IPS DF 6.9 (cell line): ENCODE data around the gene DUSP16.
"Not testable (repeated sequence)": the region's sequence is repeated elsewhere in the genome, so short reads cannot be mapped to it uniquely, and the experiment has no call there.

Source experiments
- DNase-seq: peaks from one replicate; pipeline ENCODE4 v3.0.0-alpha.2; 2013; ENCODE audit warnings: low read depth, low spot score
- H3K27ac ChIP-seq: one replicate; pipeline ENCODE4 v1.5.1; 2013; ENCODE audit warnings: low read length, control low read depth
- H3K27me3 ChIP-seq: 2 replicates; pipeline ENCODE4 v1.6.1; 2013; ENCODE audit warnings: mild to moderate bottlenecking, low read length; ENCODE audit not compliant: control insufficient read depth, insufficient read depth
- H3K36me3 ChIP-seq: 2 replicates; pipeline ENCODE4 v1.6.1; 2013; ENCODE audit warnings: low read length; ENCODE audit not compliant: control insufficient read depth, insufficient read depth
- H3K4me1 ChIP-seq: 2 replicates; pipeline ENCODE4 v1.6.1; 2013; ENCODE audit warnings: low read length; ENCODE audit not compliant: control insufficient read depth, insufficient read depth
- H3K4me3 ChIP-seq: 2 replicates; pipeline ENCODE4 v1.5.1; 2013; ENCODE audit warnings: mild to moderate bottlenecking, low read length
- H3K9me3 ChIP-seq: 2 replicates; pipeline ENCODE4 v1.6.1; 2013; ENCODE audit warnings: low read length, inconsistent platforms; ENCODE audit not compliant: control insufficient read depth, insufficient read depth
- WGBS: extraction: QIAGEN DNeasy Blood & Tissue Kit; methylation state at CpG from one replicate; pipeline ENCODE4 v1.1.7; 2013; ENCODE audit warnings: mixed read lengths, missing lambda C conversion rate; ENCODE audit not compliant: insufficient read length, insufficient coverage; 5-methylcytosine and 5-hydroxymethylcytosine counted together

DUSP16 gene

GRCh38 chr12:12534975-12535374 is 27.7 kb downstream of the DUSP16 start:
- H3K4me1 ChIP-seq = no peaks in the 10 kb centered on the region
- WGBS = no CpG with 5 or more reads among the region's 4 CpGs

GRCh38 chr12:12534166-12534866 is 28.3 kb downstream of the DUSP16 start:
- H3K4me1 ChIP-seq = no peaks in the 10 kb centered on the region
- no peak for DNase-seq
- no peaks in the 10 kb centered on the region for H3K9me3 ChIP-seq
- H3K4me3 ChIP-seq = no peak overlapping the region
- no CpG with 5 or more reads among the region's 8 CpGs for WGBS
- H3K27me3 ChIP-seq = no peaks in the 10 kb centered on the region
- H3K36me3 ChIP-seq = no peaks in the 10 kb centered on the region
- H3K27ac ChIP-seq = no peak overlapping the region

More at GRCh38 chr12:12534975-12535374, 27.7 kb downstream of the DUSP16 start:
- H3K4me3 ChIP-seq = no peak overlapping the region
- H3K9me3 ChIP-seq = no peaks in the 10 kb centered on the region
- H3K27ac ChIP-seq = no peak overlapping the region
- no peaks in the 10 kb centered on the region for H3K36me3 ChIP-seq
- DNase-seq = no peak
- H3K27me3 ChIP-seq = no peaks in the 10 kb centered on the region

- no peaks in the 10 kb centered on the region for H3K4me1 ChIP-seq
- no peak overlapping the region for H3K4me3 ChIP-seq
- H3K27me3 ChIP-seq = no peaks in the 10 kb centered on the region
- WGBS = no CpG with 5 or more reads among the region's 6 CpGs
- no peaks in the 10 kb centered on the region for H3K9me3 ChIP-seq
- H3K27ac ChIP-seq = no peak overlapping the region
- no peak for DNase-seq
- no peaks in the 10 kb centered on the region for H3K36me3 ChIP-seq
These were observed 29.3 kb downstream of the DUSP16 start for GRCh38 chr12:12533238-12533829.

- Histone ChIP-seq H3K36me3 (no peaks in the 10 kb centered on the region), H3K27me3 (no peaks in the 10 kb centered on the region), H3K4me3 (no peak overlapping the region), H3K9me3 (no peaks in the 10 kb centered on the region), H3K27ac (no peak overlapping the region), H3K4me1 (peaks cover 3% of the 10 kb centered on the region)
- no peak for DNase-seq
- WGBS = no CpG with 5 or more reads among the region's 2 CpGs
These were observed 31.5 kb downstream of the DUSP16 start for GRCh38 chr12:12531194-12531593.

GRCh38 chr12:12529783-12530421 is 32.8 kb downstream of the DUSP16 start:
- Histone ChIP-seq H3K27me3 (no peaks in the 10 kb centered on the region), H3K4me3 (no peak overlapping the region), H3K9me3 (no peaks in the 10 kb centered on the region), H3K4me1 (peaks cover 3% of the 10 kb centered on the region), H3K27ac (no peak overlapping the region), H3K36me3 (no peaks in the 10 kb centered on the region)
- WGBS = no CpG with 5 or more reads among the region's 2 CpGs
- DNase-seq = no peak

- DNase-seq = no peak
- peaks cover 3% of the 10 kb centered on the region for H3K4me1 ChIP-seq
- H3K27ac ChIP-seq = no peak overlapping the region
These were observed 34.0 kb downstream of the DUSP16 start for GRCh38 chr12:12528361-12529270.

GRCh38 chr12:12527820-12528296 is 34.8 kb downstream of the DUSP16 start:
- no peak for DNase-seq
- H3K36me3 ChIP-seq = no peaks in the 10 kb centered on the region
- H3K27ac ChIP-seq = no peak overlapping the region
- H3K4me1 ChIP-seq = peaks cover 3% of the 10 kb centered on the region
- H3K27me3 ChIP-seq = no peaks in the 10 kb centered on the region
- no peaks in the 10 kb centered on the region for H3K9me3 ChIP-seq
- WGBS = no CpG with 5 or more reads among the region's 5 CpGs
- no peak overlapping the region for H3K4me3 ChIP-seq

More at GRCh38 chr12:12528361-12529270, 34.0 kb downstream of the DUSP16 start:
- no peaks in the 10 kb centered on the region for H3K9me3 ChIP-seq
- H3K4me3 ChIP-seq = no peak overlapping the region
- no peaks in the 10 kb centered on the region for H3K36me3 ChIP-seq
- H3K27me3 ChIP-seq = no peaks in the 10 kb centered on the region
- WGBS = no CpG with 5 or more reads among the region's 6 CpGs

GRCh38 chr12:12524128-12524527 is 38.5 kb downstream of the DUSP16 start:
- Histone ChIP-seq H3K4me3 (no peak overlapping the region), H3K9me3 (no peaks in the 10 kb centered on the region), H3K36me3 (peaks cover 2% of the 10 kb centered on the region; the same call in 1 of the 2 replicates), H3K27ac (no peak overlapping the region), H3K27me3 (no peaks in the 10 kb centered on the region), H3K4me1 (peaks cover 5% of the 10 kb centered on the region)
- no peak for DNase-seq

GRCh38 chr12:12523229-12523628 is 39.4 kb downstream of the DUSP16 start:
- Histone ChIP-seq H3K27ac (no peak overlapping the region), H3K36me3 (peaks cover 2% of the 10 kb centered on the region), H3K4me3 (no peak overlapping the region), H3K27me3 (no peaks in the 10 kb centered on the region), H3K9me3 (no peaks in the 10 kb centered on the region), H3K4me1 (peaks cover 5% of the 10 kb centered on the region)
- DNase-seq = no peak

GRCh38 chr12:12522657-12523056 is 40.0 kb downstream of the DUSP16 start:
- H3K4me1 ChIP-seq, H3K27ac ChIP-seq, DNase-seq, H3K36me3 ChIP-seq, H3K27me3 ChIP-seq, H3K9me3 ChIP-seq, H3K4me3 ChIP-seq: not testable (repeated sequence)
- no CpG with 5 or more reads among the region's 4 CpGs for WGBS
